Measurements from ENCODE around the gene GJA9. TPM values are rescaled to one million over a fixed set of nuclear protein-coding genes. Genes with fewer than 3 reads are reported as not detected.

The GJA9 gene
- total and polyA plus RNA-seq, 4 donors = not detected

DNA sequence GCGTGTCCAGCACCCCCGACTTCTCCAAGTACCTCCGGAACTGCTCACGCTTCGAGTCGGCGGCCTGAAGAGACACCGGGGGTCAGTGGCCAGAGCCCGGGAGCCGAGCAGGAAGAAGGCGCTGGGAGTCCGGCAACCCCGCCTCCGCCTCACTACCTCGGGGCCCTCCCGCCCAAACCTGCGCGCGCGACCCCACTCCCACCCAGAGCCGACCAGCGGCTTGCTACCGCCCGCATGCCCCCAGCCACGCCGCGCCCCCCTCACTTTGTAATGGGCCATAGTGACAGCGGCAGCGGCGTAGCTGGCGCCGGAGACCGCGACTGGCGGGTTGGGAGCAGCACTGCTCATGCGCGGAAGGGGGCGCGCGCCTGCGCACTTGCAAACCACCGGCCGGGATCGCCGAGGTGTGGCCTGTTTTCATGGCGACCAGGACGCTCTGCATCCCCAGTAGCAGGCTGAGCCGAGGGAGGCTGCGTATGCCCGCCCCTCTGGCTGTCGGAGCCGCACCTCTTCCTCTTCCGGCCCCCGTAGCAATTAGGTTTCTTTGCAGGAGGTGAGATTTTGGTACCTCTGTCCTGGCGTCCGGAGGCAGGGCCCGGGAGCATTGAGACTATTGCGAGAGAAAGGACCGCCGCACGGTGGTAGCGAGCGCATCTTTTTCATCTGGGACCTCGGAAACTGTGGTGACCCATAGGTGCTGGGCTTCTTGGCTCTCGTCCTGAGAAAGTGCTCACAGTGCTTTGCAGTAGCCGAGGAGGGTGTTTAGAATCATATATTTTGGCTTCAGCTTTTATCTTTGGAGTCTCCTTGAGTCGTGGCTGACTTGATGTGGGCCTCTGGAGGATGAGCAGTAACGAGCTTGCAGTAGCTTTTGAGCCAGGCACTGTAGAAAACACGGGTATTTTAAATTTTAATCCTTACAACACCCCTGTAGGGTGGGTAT lies 8.1 kb downstream of the GJA9 start, which contains the start of gene MYCBP:
Gene MYCBP (minus strand): TSS at position 322 of the 943 bp plus-strand sequence. CDS start 43 bp downstream, at position 279.
- peak within 1 kb of the TSS; percentile 34 to 59 for H3K27ac ChIP-seq (ENCODE audit: low read depth in 1 of 2, low read length in 2 of 2)
- TF ChIP-seq SP1 (IDR thresholded peaks at IDR 0.05) (peak; percentile 22), YY1 (IDR thresholded peaks at IDR 0.05) (peak; percentile 79), GABPA (IDR thresholded peaks at IDR 0.05 in 1 of 2, conservative IDR thresholded peaks at IDR 0.05 in 1 of 2) (peak; percentile 66 to 93), RAD21 (IDR thresholded peaks at IDR 0.05) (peak; percentile 55 to 65), CTCF (IDR thresholded peaks at IDR 0.05; ENCODE audit: low read depth, low read length, missing input control) (peak; percentile 34), HNF4A (conservative IDR thresholded peaks at IDR 0.05) (peak in 1 of 2 donors; percentile 3), TAF1 (conservative IDR thresholded peaks at IDR 0.05) (no peak), FOXA1 (IDR thresholded peaks at IDR 0.05) (no peak), HNF4G (IDR thresholded peaks at IDR 0.05) (no peak), REST (IDR thresholded peaks at IDR 0.05) (peak; percentile 32), JUND (IDR thresholded peaks at IDR 0.05) (no peak), EGR1 (IDR thresholded peaks at IDR 0.05; ENCODE audit: low read depth in 2 of 2) (no peak), NR2F2 (IDR thresholded peaks at IDR 0.05) (no peak), FOXA2 (IDR thresholded peaks at IDR 0.05) (no peak), RXRA (IDR thresholded peaks at IDR 0.05) (no peak)
- TF ChIP-seq, protein P1, sequence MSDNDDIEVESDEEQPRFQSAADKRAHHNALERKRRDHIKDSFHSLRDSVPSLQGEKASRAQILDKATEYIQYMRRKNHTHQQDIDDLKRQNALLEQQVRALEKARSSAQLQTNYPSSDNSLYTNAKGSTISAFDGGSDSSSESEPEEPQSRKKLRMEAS (IDR thresholded peaks at IDR 0.05) = peak; percentile 54
- TF ChIP-seq, protein P2, sequence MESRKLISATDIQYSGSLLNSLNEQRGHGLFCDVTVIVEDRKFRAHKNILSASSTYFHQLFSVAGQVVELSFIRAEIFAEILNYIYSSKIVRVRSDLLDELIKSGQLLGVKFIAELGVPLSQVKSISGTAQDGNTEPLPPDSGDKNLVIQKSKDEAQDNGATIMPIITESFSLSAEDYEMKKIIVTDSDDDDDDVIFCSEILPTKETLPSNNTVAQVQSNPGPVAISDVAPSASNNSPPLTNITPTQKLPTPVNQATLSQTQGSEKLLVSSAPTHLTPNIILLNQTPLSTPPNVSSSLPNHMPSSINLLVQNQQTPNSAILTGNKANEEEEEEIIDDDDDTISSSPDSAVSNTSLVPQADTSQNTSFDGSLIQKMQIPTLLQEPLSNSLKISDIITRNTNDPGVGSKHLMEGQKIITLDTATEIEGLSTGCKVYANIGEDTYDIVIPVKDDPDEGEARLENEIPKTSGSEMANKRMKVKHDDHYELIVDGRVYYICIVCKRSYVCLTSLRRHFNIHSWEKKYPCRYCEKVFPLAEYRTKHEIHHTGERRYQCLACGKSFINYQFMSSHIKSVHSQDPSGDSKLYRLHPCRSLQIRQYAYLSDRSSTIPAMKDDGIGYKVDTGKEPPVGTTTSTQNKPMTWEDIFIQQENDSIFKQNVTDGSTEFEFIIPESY (IDR thresholded peaks at IDR 0.05) = no peak
- TF ChIP-seq, protein P3, sequence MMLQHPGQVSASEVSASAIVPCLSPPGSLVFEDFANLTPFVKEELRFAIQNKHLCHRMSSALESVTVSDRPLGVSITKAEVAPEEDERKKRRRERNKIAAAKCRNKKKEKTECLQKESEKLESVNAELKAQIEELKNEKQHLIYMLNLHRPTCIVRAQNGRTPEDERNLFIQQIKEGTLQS (IDR thresholded peaks at IDR 0.05) = no peak
- peak within 1 kb of the TSS; percentile 74 to 96 for H3K9ac ChIP-seq (ENCODE audit: low read depth in 1 of 2, low read length in 2 of 2)
- peak; percentile 96 for DNase-seq (ENCODE audit: low spot score)
- peaks cover 0 to 3% (median 0%) of the 10 kb centered on the region in 4 donors for H3K36me3 ChIP-seq (ENCODE audit: control insufficient read depth in 4 of 4, insufficient read depth in 3 of 4, low read depth in 1 of 4, low read length in 3 of 4)
- WGBS = under 1% methylated on average over 69 of the region's 69 CpGs
- H3K4me1 ChIP-seq (ENCODE audit: control insufficient read depth in 4 of 4, insufficient read depth in 4 of 4, low read length in 3 of 4) = peaks cover 0 to 21% (median 19%) of the 10 kb centered on the region in 4 donors
- H3K4me3 ChIP-seq (ENCODE audit: low read depth in 1 of 3, low read length in 3 of 3) = peak within 1 kb of the TSS; percentile 69 to 98 (median 95)
- no peaks in the 10 kb centered on the region for H3K27me3 ChIP-seq (ENCODE audit: control insufficient read depth in 4 of 4, insufficient read depth in 4 of 4, low read length in 3 of 4)
- no peaks in the 10 kb centered on the region for H3K9me3 ChIP-seq (ENCODE audit: control insufficient read depth in 4 of 4, low read length in 3 of 4)

Measured in liver (tissue), 9 donors.